ENCODE results near the gene CEACAM16. TPM values are rescaled to one million over a fixed set of nuclear protein-coding genes. Genes with fewer than 3 reads are reported as not detected.
"Not testable (repeated sequence)": the region's sequence is repeated elsewhere in the genome, so short reads cannot be mapped to it uniquely, and the experiment has no call there.

CEACAM16 gene
- polyA plus RNA-seq, 3 donors = 0.07 TPM; not detected in 2

DNA sequence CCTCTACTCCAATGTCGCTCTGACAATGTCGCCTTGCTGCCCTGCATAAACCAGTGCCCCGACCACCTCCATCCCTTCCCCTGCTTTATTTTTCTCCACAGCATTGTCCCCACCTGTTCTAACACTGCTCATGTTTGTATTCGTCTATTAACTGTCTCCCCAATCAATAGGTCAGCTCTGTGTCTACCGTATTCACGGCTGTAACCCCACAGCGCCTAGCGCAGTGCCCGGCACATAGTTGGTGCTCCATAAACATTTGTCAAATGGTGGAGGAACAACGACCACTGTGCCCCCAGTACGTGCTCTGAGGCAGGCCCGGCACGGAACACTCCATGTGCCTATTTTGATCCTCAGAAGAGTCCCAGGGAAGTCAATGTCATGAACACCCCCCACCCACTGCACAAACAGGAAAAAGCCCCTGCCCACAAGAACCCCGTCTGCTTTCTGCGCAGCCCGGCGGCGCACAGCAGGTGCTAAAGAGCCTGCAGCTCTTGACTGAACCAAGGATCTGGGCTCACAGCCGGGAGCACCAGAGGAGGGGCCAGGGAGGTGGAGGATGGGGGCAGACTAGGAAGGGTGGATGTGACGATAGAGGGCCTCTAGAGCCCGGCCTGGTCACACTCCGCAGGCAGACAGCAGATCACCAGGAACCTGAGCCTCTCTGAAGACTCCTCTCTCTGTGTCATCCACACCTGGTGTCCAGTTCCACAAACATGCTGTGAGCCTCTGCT, 1.8 kb upstream of the CEACAM16 start:
- H3K27ac ChIP-seq (ENCODE audit: low read depth, low read length) = no peak overlapping the region
- 35 to 62% (median 55%) methylated on average over 22 of the region's 22 CpGs for WGBS, 3 donors

DNA sequence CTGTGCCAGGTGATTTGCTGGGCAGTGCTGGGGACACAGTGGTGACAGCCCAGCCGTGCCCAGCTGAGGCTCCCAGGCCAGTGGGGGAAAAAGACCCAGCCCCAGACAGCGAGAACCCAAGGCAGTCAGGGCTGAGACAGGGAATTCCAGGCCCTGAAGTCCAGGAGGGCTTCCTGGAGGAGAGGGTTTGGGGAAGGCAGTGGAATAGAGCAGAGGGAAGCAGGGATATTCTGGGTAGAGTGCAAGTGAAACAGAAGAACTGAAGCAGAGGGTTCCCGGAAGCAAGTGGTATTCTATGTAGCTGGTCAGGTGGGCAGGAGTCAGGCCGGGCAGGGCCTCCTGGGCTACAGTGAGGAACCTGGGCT, 1.3 kb upstream of the CEACAM16 start:
- no peak overlapping the region for H3K27ac ChIP-seq (ENCODE audit: low read depth, low read length)
- 45 to 85% (median 77%) methylated on average over 4 of the region's 4 CpGs for WGBS, 3 donors

DNA sequence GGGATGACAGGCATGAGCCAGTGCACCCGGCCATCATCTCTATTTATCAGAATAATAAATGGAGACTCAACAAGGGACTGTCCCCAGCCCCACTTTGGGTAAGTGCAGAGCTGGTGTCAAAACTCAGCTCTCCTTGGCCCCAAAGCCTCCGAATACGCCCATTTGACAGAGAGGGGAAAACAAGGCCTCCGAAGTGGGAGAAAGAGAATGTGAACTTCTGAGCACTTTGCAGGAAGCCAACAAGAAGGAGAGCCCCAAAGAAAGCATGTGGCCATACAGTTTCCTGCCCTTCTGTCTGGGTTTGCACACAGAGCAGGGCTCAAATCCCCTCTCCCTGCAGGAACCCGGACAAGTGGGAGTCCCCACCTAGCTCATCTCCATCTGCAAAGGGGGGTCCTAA, 1.6 kb downstream of the CEACAM16 start:
- H3K27ac ChIP-seq (ENCODE audit: low read depth, low read length) = no peak overlapping the region
- WGBS, 3 donors = 88 to 95% (median 93%) methylated on average over 5 of the region's 5 CpGs

DNA sequence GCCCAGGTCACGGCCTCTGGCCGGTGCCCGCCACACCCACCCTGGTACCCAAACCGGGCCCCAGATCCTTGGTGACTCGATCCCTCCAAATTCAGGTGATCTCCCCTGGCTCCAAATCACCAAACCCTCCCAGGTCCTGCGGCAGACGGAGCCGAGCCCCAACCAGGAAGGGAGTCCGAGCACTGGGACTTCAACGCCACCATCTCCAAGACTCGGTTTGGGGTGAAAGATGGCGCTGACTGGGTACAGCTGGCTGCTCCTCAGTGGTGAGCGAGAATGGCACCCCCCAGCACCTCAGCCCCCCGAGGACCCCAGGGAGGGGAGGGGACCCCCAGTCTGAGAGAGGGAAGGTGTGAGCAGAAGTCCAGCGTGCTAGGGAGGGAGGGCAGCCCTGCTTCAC, 2.3 kb downstream of the CEACAM16 start:
- no peak overlapping the region for H3K27ac ChIP-seq (ENCODE audit: low read depth, low read length)
- WGBS, 3 donors = 85 to 93% (median 86%) methylated on average over 14 to 15 of the region's 15 CpGs

DNA sequence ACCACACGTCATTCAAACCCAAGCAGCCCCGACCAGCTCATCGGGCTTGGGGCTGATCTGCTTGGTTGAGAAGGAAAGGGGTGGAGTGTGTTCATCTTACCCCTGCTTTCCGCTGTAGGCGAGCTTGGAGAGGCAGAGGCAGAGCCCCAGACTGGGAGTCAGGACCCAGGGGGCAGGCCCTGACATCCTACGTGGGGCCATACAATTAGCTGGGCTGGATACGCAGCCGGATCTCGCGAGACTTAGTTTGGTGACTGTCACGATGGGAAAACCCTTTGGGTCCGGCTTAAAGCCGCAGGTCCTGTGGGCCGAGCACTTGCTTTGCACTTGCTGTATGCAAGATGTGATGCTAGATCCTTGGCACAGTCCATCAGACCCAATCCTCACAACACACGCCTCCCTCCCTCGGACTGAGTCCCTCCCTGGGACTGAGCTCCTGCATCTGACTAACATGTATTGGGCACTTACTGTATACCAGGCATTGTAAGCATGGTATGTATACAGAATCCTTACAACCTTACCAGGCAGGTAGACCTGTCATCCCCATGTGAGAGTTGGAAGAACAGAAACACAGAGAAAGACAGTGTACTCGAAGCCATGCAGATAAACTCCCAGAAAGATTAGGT, 3.7 kb downstream of the CEACAM16 start:
- H3K27ac ChIP-seq (ENCODE audit: low read depth, low read length) = no peak overlapping the region
- WGBS, 3 donors = 86 to 88% (median 87%) methylated on average over 17 of the region's 17 CpGs

DNA sequence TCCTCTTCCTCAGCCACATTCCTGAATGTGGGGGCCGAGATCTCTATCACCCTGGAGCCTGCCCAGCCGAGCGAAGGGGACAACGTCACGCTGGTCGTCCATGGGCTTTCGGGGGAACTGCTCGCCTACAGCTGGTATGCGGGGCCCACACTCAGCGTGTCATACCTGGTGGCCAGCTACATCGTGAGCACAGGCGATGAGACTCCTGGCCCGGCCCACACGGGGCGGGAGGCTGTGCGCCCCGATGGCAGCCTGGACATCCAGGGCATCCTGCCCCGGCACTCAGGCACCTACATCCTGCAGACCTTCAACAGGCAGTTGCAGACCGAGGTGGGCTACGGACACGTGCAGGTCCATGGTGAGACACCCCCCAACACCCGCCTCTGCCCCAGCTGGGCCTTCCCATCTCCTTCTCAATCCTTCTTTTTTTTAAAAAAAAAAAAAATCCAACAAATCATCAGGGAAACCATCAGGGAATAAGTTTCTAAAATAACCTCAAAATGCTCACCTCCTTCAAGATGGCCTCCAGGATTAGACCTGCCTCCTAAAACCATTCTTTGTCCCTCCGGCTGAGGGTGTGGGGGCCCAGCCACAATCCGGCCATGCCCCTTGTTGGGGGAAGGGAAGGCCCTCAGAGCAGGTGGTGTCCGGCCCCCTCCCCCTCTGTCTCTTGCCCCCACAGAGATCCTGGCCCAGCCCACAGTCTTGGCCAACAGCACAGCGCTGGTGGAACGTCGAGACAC, 4.6 kb downstream of the CEACAM16 start:
- 89 to 93% (median 90%) methylated on average over 28 of the region's 28 CpGs for WGBS, 3 donors
- no peak overlapping the region for H3K27ac ChIP-seq (ENCODE audit: low read depth, low read length)

DNA sequence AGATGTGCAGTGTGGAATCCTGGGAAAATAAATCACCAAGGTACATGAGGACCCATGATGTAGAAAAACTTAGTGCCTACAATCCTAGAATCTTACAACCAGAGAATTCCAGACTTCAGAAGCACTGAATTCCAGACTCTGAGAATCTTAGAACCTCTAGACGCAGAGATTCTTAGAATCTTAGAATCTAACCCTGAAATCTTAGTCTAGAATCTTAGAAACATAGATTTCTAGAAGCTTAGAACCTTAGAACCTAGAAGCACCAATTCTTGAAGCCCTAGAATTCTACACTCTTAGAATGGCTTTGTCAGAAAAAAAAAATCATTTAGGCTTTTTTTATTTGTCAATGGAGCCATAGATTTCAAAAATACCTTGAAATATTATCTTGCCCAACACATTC, 6.0 kb downstream of the CEACAM16 start:
- no peak overlapping the region for H3K27ac ChIP-seq (ENCODE audit: low read depth, low read length)
- WGBS, 3 donors = 86 to 93% (median 93%) methylated on average over 1 of the region's 1 CpG

DNA sequence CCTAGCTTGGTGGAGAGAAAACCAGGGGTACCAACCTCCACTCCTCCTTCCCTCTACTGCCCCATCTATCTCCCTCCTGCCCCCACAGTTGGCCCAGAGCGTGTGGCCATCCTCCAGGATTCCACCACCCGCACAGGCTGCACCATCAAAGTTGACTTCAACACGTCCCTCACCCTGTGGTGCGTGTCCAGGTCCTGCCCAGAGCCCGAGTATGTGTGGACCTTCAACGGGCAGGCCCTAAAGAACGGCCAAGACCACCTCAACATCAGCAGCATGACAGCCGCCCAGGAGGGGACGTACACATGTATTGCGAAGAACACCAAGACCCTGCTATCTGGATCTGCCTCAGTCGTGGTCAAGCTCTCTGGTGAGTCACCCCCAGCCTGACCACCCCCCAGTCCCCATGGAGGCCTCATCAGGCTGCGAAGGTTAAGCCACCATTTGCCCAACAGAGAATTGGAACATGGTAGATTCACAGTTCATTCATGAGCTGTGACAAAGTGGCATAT, 6.6 kb downstream of the CEACAM16 start:
- 94 to 95% (median 94%) methylated on average over 12 of the region's 12 CpGs for WGBS, 3 donors

DNA sequence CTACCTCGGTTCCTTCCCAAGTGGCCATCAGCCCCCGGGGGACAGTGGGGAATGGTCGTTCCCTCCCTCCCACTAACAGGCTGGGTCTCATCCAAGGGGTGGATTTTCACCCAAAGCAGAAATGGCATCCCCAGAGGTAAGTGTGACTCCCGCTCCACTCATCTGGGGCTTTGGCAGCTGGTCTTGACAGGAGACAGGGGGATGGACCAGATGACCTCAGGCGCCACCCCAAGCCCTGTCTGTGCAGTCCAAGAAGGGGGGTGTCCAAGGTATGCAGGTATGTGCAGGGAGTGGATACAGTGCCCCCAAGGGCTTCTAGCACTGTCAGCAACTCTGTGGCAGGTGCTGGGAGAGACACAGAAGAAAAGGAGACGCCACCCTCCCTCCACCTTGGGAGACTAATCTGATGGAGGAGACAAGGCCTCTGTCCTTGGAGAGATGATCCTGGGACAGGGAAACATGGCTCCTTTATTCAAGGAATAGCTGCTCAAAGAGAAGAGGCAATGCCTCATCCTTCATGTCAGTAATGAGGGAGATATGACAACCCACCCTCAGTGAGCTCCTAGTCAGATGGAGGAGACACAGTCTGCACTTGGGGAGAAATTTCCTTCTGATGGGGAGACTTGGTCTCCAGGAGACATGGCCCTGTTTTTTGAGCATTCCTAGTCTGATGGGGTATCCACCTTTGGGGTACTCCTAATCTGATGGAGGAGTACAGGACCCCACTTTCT, 7.7 kb downstream of the CEACAM16 start:
- no peak overlapping the region for H3K27ac ChIP-seq (ENCODE audit: low read depth, low read length)
- whole genome bisulfite sequencing, 3 donors = 86 to 92% (median 88%) methylated on average over 6 of the region's 6 CpGs

More for the DNA sequence above, 6.6 kb downstream of the CEACAM16 start:
- no peak overlapping the region for H3K27ac ChIP-seq (ENCODE audit: low read depth, low read length)

DNA sequence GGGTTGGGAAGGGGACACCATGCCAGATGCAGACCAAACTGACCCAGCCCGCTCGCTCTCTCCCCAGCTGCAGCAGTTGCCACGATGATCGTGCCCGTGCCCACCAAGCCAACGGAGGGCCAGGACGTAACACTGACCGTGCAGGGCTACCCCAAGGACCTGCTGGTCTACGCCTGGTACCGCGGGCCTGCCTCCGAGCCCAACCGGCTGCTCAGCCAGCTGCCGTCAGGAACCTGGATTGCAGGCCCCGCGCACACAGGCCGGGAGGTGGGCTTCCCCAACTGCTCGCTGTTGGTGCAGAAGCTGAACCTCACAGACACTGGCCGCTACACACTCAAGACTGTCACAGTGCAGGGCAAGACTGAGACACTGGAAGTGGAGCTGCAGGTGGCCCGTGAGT, 8.8 kb downstream of the CEACAM16 start:
- 93 to 97% (median 95%) methylated on average over 19 to 20 of the region's 20 CpGs for WGBS, 3 donors
- no peak overlapping the region for H3K27ac ChIP-seq (ENCODE audit: low read depth, low read length)

DNA sequence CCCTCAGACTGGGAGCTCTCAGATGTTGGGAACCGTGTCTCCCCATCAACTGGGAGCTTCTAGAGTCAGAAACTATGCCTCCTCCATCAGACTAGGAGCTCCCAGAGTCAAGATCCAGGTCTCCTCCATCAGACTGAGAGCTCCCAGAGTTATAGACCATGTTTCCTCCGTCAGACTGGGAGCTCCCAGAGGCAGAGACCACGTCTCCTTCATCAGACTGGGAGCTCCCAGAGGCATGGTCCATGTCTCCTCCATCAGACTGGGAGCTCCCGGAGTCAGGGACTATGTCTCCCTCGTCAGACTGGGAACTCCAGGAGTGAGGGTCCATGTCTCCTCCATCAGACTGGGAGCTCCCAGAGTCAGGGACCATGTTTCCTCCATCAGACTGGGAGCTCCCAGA, 10.0 kb downstream of the CEACAM16 start:
- 78 to 89% (median 80%) methylated on average over 5 of the region's 5 CpGs for WGBS, 3 donors
- no peak overlapping the region for H3K27ac ChIP-seq (ENCODE audit: low read depth, low read length)

DNA sequence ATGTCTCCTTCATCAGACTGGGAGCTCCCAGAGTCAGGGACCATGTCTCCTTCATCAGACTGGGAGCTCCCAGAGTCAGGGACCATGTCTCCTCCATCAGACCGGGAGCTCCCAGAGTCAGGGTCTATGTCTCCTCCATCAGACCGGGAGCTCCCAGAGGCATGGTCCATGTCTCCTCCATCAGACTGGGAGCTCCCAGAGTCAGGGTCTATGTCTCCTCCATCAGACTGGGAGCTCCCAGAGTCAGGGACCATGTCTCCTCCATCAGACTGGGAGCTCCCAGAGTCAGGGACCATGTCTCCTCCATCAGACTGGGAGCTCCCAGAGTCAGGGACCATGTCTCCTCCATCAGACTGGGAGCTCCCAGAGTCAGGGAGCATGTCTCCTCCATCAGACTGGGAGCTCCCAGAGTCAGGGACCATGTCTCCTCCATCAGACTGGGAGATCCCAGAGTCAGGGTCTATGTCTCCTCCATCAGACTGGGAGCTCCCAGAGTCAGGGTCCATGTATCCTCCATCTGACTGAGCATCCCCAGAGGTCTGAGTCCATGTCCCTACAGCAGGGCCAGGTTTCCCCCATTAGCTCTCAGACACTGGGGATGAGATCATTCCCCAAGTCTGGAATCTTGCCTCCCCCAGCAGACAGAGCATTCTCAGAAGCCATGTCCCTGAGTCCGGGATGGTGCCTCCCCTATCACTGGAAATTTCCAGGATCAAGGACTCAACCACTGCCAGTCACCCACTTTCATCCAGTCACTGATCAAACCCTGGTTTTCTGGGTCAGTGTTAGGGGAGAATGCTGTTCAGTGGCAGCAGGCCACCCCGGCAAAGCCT, 10.7 kb downstream of the CEACAM16 start:
- not testable (repeated sequence) for H3K27ac ChIP-seq (ENCODE audit: low read depth, low read length)
- 81 to 89% (median 84%) methylated on average over 3 to 4 of the region's 4 CpGs for WGBS, 3 donors

DNA sequence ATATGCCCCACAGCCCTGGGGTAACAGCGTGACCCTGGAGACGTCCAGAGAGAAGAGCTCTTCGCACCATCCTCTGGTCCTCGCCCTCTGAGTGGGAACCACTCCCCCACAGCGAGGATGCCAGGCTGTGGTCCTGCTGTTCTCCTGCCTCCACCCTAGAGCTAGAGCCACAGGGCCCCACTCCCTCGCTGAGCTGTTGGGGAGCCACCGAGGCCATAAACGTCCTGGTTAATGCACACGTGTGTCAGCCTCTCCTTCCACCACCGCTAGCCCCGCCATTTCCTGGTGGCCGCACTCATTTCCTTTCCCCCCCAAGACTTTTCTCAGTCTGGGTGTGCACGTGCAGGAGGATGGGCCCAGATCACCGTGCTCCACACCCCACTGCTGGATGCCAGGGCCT, 11.5 kb downstream of the CEACAM16 start:
- no peak overlapping the region for H3K27ac ChIP-seq (ENCODE audit: low read depth, low read length)
- WGBS, 3 donors = 58 to 82% (median 59%) methylated on average over 14 of the region's 14 CpGs

DNA sequence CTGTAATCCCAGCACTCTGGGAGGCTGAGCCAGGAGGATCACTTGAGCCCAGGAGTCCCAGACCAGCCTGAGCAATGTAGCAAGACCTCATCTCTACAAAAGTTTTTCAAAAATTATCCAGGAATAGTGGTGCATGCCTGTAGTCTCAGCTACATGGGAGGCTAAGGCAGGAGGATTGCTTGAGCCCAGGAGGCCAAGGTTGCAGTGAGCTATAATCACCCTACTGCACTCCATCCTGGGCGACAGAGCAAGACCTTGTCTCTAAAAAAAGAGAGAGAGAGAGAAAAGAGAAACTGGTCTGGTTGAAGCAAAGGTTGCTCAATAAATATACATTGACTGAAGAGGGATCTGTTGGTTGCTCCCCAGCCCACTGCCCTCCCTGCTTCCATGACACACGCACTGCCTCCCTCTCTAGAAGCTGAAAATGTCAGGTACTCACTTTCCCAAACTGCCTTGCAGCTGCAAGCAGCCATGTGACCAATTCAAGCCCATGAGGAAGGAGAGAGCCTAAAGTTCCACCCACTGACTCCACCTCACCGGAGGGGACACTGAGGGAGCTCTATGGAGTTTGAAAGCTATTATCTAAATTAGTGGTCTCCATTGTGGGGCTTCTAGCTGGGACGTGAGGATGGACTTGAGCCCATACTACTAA, 14.0 kb downstream of the CEACAM16 start:
- WGBS, 3 donors = 43 to 73% (median 56%) methylated on average over 4 of the region's 4 CpGs
- H3K27ac ChIP-seq (ENCODE audit: low read depth, low read length) = no peak overlapping the region

DNA sequence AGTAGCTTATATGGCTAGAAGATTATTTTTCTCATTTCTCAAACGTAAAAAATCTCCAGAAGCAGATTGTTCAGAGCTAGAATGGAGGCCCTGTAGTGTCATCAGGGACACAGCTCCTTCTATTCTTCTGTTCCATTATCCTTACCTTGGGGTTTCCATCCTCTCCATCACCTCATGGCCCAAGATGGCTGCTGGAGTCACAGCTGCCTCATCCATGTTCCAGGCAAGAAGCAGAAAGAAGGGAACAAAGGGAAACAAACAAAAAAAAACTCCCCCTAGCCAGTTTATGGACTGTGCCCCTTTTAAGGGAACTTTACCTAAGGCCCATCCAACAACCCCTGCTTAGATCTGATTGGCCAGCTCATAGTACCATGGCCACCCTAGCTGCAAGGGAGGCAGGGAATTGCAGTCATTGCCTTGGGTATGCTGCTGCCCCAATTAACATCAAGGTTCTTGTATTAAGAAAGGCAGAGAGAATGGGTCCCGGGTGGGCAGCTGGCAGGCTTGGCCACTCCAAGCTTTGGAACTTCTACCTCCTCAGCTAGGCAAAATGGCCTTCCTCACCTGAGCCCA, 15.7 kb downstream of the CEACAM16 start:
- 47 to 50% (median 47%) methylated on average over 2 of the region's 2 CpGs for WGBS, 3 donors
- no peak overlapping the region for H3K27ac ChIP-seq (ENCODE audit: low read depth, low read length)

DNA sequence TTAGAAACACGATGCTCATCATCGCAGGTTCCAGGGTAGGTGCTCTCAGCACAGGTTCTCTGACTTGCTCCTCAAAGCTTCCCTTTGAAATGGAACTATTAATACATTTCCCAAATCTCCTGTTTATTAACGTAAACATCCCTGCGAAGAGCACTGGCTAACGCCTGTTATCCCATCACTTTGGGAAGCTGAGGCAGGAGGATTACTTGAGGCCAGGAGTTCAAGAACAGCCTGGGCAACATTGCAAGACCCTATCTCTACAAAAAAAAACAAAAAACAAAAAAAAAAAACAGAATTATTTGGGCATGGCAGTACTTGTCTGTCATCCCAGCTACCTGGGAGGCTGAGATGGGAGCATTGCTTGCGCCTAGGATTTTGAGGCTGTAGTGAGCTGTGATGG, 18.7 kb downstream of the CEACAM16 start:
- WGBS, 3 donors = 75 to 94% (median 90%) methylated on average over 6 of the region's 6 CpGs
- H3K27ac ChIP-seq (ENCODE audit: low read depth, low read length) = no peak overlapping the region

Measured in adipose tissue (tissue), 3 donors.